Measurements from ENCODE around the gene RPE65.
"Not testable (repeated sequence)": the region's sequence is repeated elsewhere in the genome, so short reads cannot be mapped to it uniquely, and the experiment has no call there.

RPE65 gene

DNA sequence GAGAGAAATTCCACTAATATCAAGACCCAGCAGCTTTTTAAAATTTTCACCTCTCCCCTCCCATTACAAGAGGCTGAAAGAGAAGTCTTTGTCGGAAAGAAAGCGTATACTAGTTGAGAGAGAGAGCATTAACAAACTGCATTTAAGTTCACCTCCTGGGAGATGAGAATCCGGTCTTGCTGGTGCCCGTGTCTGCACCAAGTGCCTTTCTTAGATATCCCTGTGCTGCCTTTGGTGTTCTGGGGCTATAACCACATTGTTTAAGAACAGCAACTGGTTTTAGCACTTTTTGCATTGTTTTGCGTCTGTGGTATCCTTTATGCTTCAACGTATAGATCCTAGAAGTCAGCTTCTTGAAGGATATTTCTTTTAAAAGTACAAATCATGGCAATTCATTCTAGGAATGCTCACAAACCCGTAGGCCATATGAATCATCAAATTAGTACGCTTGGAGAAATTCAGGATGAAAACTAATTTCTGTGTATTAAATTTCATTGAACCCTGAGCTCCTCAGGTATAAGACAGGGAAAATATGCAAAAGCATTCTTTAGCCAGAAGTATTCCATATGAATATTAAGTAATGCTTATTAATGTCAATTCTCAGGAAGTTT lies 3.4 kb upstream of the RPE65 start:
- no peak for DNase-seq

DNA sequence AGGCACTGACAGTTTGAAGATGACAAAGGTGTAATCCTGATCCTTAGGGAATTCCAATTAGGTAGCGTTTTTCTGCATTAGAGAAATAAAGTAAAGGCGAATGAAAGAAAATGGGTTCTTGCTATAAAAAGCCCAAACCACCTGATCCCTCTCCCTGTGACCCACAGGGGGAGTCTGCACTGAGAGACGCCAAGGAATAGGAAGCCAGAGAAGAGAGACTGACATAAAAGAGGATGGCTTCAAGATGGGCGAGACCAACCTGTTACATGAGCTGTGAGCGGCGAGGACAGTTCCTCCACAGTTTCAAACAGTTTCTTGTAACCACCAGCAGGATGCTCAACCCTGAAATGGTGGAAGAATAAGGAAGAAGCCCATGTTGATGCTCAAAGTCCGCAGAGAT lies 1.4 kb downstream of the RPE65 start:
- DNase-seq = no peak

DNA sequence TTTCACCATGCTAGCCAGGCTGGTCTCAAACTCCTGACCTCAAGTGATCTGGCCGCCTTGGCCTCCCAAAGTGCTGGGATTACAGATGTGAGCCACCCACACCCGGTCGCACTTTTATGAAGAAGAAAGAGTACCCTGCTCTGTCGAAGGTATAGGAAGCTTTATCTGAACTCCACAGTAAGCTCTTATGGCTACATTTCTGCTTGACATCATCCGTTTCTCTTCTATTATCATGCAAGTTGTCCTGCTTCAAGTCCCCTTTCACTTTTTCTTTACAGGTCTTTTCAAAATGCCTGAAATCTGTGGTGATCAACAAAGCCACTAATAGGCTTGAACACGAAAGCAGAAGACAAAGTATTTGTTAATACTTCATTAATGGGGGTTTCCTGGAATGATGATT lies 4.0 kb downstream of the RPE65 start:
- DNase-seq = no peak

DNA sequence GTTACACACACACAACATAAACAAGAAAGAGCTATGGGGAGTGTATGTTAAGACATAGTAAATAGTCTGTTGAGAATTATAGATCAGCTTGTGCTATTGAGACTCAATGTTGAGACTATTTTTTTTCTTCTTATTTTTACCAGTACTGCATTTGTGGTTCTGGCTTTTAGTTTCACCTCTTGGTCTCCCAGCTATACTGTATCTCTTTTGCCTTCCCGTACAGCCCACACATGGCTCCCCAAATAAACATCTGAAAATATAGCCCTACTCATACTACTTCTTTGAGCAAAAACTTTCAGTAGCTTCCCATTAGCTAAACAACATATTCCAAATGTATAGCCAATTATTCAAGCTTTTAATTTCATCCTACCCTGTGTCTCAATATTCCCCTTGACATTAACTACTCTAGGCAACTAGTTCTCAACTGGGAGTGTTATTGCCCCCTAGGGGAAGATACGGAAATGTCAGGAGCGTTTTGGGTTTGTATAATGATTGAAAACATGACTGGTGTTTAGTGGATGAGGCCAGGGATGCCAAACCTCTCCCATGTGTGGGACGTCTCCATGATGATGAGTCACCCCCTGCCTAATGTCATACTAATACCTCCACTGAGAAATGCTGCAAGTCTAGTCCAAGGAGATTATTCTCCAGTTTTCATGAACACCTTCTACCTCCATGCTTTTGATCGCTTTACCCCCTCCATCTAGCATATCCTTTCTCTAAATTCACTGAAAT lies 6.8 kb downstream of the RPE65 start:
- peak; percentile 65 for DNase-seq

DNA sequence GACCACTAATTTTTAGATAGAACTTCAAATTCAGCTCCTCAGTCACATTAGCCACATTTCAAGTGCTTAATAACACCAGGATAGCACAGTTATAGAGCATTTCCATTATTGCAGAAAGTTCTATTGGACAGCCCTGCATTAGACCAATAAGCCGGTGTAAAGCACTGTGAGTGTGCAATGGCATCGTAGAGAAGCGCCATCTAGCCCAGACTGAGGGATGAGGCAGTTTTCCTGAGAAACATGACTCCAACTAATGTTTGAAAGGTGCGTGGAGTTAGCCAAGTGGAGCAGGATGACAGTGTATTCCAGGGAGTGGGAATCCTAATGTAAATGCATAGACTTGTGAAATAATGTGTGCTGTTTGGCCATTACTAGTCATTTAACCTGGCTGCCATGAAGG lies 7.7 kb downstream of the RPE65 start:
- no peak for DNase-seq

DNA sequence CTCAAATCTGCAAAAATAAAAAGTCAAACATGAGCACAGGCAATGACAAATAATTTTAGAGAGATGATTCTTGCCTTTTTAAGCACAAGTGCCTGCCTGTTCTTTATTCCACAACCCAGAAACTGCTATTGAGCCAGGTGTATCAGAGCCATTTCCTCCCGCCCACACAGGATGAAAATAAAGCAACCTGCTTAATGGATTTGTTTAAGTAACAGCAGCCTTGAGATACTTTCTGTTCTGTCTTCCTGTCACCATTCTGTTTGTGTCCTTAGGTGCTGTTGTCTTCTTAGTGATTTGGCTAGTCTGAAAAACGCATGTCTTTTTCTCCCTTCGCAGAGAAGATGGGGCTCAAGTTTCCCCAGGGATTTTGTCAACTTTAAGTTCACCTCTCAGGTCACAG lies 11.4 kb downstream of the RPE65 start:
- no peak for DNase-seq

DNA sequence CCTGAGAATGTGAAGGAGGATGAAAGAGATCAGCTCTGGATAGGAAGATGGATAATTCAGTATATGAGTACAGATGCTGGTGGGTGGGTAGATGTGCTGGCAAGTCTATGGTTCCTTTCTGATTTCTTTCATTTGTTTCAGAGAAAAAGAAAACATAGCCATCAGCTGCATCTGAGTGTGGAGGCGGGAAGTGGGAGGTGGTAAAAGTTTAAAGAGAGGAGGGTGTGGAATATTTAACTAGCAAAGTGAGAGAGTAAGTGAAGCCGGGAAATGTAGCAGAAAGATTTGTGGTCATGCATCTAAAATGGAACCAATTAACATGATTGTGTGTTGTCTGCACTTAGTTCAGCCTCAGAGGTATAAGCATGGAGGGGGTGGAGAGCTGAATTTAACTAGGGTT lies 16.4 kb downstream of the RPE65 start:
- no peak for DNase-seq

DNA sequence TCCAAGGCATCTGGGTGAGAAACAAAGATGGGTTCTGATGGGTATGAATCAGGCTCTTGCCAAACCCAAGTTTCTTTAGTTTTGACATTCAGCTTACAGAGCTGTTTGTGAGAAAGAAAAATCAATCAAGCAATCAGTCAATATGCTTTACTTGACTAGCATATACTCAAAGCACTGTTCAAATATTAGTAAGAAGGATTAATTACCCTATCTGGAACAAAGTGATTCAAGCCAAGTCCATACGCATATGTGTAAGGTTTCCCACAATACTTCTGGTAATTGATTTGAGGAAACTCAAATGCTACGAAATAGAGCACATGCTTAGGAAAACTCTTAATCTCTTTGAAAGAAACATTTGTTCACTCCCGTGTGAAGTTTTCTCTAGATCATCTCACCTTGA lies 18.7 kb downstream of the RPE65 start:
- no peak for DNase-seq

DNA sequence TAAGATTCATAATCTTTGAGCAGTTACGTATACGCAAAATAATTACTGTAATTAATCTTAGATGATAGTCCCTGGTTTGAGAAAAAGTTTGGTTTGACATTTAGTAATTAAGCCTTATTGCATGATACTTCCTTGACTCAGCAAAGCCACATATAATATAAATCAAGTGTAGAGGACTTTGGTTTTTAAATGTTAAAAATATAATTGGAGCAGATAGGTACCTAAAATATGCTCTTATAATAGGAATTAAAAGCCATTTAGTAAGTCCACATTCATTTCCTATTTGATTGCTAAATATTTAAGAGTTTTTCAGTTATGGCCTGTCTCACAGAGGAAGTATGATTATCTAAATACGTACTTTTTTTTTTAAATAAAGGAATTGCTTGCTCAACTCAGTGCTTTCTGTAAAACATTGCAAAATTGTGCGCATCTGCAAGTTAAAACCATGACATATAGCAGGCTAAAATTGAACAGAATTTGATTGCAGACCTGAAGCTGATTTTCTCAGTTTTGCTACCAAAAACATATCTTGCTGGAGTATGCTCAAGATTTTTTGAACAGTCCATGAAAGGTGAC lies 20.4 kb downstream of the RPE65 start:
- DNase-seq = peak; percentile 4

DNA sequence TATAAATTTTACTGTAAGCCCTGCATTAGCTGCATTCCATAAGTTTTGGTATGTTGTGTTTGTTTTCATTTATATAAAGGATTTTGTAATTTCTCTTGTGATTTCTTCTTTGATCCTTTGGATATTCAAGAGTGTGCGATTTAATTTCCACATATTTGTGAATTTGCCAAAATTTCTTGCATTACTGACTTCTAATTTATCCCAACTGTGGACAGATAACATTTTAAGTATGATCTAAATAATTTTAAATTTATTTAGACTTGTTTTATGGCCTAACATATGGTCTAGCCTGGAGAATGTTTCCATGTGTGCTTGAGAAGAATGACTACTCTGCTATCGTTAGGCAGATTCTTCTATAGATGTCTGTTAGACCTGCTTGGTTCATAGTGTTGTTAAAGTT lies 23.2 kb downstream of the RPE65 start:
- peak; percentile 53 for DNase-seq

DNA sequence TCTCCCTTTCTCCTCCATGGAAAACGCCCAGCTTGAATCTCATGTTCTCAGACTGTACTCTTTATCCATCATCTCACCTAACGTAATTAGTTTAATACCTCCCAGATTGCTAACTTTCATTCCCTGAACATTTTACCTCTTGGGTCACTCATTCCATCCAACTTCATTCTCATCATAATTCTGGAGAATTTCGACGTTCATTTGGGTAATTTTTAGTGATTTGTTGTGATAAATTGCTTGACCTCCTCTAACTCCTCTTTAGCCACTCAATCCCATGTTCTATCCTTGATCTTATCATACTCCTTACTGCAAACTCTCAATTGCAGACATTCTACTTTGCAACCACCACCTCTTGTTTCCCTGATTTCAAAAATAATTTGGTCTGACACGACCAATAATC lies 28.4 kb downstream of the RPE65 start:
- DNase-seq = no peak

DNA sequence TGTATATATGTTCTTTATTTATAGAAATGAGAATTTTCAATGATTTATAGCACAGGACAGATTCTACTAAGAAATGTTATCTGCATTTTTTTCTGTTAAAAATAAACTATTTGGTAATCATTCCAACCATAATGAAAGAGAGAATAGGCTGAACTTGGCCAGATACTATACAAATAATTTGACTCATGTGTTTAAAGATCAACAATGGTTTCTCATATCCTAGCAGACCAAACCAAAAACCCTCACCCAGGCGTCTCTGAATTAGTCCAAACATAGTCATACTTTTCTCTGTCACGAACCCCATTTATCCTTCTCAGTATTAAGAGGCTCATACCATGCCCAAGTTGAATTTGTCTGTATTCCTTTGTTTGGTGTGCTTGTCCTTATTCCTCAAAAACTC lies 40.3 kb downstream of the RPE65 start:
- DNase-seq = no peak

DNA sequence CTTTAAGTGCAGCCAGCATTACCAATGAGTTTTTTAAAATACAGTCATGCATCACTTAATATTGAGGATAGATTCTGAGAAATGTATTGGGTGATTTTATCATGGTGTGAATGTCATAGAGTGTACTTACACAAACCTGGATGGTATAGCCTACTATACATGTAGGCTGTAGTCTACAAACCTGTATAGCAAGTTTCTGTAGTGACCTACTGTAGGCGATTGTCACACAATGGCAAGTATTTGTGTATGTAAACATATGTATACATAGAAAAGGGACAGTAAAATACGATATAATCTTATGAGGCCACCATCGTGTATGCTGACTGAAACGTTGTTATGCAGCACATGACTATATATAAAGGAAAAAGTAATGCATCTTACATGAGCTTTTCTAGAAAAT lies 48.2 kb downstream of the RPE65 start:
- no peak for DNase-seq

DNA sequence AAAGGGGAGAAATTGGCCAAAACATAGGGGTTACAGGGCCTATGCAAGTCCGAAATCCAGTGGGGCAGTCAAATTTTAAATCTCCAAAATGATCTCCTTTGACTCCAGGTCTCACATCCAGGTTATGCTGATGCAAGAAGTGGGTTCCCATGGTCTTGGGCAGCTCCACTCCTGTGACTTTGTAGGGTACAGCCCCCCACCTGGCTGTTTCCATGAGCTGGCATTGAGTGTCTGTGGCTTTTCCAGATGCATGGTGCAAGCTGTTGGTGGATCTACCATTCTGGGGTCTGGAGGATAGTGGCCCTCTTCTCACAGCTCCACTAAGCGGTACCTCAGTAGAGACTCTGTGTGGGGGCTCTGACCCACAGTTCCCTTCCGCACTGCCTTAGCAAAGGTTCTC lies 54.2 kb downstream of the RPE65 start:
- DNase-seq = not testable (repeated sequence)

DNA sequence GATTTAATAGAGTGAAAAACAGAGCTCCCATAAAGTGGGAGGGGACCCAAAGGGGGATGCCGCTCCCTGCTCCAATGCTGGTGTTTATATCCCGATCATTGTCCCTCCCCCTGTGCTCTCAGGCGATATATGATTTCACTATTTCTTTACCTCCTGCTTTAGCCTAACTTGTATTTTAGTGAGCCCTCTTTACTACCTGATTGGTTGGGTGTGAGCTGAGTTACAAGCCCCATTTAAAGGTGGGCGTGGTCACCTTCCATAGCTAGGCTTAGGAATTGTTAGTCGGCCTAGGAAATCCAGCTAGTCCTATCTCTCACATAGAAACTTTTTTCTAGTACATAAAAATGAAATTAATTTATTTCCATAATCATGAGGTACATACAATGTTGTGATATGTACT lies 57.3 kb downstream of the RPE65 start:
- DNase-seq = not testable (repeated sequence)

DNA sequence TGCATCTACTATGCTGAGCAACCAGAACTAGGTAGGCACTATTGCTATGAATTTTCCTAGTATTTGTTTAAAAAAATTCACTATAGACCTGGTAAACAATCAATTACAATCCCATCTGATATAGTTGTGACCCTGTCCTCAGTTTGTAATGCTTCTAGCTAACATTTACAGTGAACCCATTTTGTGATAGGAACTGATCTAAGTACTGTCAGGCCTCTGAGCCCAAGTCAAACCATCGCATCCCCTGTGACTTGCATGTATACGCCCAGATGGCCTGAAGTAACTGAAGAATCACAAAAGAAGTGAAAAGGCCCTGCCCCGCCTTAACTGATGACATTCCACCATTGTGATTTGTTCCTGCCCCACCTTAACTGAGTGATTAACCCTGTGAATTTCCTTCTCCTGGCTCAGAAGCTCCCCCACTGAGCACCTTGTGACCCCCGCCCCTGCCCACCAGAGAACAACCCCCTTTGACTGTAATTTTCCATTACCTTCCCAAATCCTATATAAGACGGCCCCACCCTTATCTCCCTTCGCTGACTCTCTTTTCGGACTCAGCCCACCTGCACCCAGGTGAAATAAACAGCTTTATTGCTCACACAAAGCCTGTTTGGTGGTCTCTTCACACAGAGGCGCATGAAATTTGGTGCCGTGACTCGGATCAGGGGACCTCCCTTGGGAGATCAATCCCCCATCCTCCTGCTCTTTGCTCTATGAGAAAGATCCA lies 63.8 kb downstream of the RPE65 start:
- DNase-seq = not testable (repeated sequence)

DNA sequence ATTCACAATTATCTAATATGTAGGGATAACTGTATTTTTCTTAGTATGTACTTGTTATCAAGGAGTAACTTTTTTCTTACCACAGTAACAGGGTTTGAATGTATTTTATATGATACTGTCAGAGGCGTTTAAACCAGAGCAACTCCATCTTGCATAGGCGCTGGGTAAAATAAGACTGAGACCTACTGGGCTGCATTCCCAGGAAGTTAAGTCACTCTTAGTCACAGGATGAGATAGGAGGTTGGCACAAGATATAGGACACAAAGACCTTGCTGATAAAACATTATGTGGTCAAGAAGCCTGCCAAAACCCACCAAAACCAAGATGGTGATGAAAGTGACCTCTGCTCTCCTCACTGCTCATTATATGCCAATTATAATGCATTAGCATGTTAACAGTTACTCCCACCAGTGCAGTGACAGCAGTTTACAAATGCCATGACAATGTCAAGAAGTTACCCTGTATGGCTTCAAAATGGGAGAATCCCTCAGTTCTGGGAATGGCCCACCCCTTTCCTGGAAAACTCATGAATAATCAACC lies 64.8 kb downstream of the RPE65 start:
- DNase-seq = peak; percentile 79

DNA sequence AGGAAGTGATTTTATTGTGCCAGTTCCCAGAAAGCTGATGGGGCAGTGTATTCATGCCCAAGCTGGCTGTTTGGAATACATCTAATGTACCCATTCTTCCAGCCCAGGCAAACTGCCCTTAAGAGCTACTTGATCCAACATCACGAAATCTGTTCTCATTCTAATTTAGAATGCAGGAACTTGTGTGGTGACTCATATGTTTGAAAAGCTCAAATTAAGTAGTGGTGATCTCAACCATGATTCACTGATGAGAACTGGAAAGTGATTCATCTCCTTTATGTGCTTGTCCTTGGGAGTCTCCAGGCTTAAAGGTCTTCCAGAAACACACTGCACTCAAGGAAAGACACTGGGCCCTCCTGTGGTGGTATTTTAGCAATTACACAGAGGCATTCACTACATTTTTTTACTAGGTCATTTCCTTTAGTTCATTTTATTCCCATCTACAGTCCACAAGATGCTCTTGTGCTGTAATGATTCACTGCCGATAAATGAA lies 65.4 kb downstream of the RPE65 start:
- peak; percentile 99 for DNase-seq

DNA sequence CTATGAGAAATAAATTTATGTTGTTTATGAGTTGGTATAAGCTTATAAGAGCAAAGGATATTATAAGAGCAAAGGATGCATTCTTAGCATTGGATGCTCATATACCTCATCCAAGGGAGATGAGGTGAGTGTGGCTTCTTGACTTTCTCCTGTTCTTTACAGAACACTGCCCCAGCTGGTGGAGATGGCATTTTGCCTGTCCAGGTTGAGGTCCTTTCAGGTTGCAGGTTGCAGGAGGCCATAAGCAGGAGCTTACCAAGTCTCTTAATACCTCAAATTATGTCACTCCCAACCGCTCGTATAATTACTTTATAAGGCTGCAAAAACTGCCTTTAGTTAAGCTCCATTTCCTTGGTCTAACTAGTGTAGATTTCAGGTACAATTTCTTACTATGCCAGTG lies 66.7 kb downstream of the RPE65 start:
- DNase-seq = no peak

DNA sequence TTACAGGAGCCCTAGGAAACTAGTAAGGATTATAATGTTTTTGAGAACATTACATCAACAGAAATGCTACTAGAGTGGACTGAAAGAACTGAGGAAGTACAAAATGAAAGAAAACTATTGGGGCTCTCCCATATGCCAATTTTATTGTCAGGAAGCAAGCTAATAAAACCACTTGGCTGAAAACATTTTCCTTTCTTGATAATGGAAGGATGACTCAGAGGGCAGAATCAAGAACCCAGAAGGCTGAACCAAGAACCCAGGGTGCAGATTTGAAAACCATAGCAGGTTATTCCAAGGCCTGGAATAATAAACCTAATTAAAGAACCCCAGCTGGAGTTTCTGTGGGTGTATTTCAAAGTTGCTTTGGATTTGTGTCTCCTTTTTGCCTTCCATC lies 70.7 kb downstream of the RPE65 start:
- no peak for DNase-seq
